GM12875 (cell line): ENCODE measurements around the gene SMC3.

Experiments
- H3K4me3 ChIP-seq: one replicate; pipeline ENCODE4 v1.5.1; 2011; ENCODE audit warnings: low read depth, low read length, control low read depth
- TF ChIP-seq, protein P1 (sequence below): IDR thresholded peaks from 2 replicates; pipeline ENCODE4 v1.5.1; 2011; ENCODE audit warnings: low read depth, mild to moderate bottlenecking, control low read depth, inconsistent platforms, low read length, moderate library complexity, borderline replicate concordance; ENCODE audit not compliant: insufficient read depth

The SMC3 gene

DNA sequence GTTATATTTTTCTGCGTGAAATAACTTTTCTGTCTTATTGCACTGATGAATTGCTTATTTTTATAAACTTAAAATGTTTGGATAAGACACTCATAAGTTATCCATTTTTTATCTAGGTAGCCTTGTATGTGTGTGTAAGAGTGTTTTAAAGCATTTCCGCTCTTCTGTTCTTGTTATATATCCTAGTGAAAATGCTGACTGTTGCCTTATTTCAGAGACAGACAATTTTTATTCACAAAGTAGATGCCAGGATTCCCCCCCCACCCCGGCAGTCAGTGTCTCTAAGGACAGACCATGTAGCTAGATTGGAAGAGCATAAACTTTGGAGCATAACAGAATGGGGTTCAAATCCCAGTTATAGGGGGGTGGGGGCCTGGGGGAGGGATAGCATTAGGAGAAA is 1.6 kb downstream of the SMC3 start:
- H3K4me3 ChIP-seq = no peak overlapping the region
- TF ChIP-seq, protein P1, sequence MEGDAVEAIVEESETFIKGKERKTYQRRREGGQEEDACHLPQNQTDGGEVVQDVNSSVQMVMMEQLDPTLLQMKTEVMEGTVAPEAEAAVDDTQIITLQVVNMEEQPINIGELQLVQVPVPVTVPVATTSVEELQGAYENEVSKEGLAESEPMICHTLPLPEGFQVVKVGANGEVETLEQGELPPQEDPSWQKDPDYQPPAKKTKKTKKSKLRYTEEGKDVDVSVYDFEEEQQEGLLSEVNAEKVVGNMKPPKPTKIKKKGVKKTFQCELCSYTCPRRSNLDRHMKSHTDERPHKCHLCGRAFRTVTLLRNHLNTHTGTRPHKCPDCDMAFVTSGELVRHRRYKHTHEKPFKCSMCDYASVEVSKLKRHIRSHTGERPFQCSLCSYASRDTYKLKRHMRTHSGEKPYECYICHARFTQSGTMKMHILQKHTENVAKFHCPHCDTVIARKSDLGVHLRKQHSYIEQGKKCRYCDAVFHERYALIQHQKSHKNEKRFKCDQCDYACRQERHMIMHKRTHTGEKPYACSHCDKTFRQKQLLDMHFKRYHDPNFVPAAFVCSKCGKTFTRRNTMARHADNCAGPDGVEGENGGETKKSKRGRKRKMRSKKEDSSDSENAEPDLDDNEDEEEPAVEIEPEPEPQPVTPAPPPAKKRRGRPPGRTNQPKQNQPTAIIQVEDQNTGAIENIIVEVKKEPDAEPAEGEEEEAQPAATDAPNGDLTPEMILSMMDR = no peak

DNA sequence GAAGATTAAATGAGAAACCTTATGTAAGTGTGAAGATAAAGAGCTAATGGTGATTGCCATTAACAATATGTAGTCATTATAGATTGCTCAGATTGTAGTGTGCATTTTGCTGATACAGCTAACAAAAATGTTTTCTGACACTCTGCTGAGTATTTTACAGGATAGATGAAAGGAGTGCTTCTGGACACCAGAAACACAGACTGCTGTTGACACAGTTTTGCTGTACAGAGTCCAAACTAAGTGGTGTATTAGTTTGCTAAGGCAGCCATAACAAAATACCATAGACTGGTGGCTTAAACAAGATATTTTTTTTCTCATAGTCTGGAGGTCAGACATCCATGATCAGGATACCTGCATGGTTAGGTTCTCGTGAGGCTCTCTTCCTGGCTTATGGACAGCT is 2.2 kb downstream of the SMC3 start:
- H3K4me3 ChIP-seq = no peak overlapping the region
- TF ChIP-seq, protein P1 = no peak

DNA sequence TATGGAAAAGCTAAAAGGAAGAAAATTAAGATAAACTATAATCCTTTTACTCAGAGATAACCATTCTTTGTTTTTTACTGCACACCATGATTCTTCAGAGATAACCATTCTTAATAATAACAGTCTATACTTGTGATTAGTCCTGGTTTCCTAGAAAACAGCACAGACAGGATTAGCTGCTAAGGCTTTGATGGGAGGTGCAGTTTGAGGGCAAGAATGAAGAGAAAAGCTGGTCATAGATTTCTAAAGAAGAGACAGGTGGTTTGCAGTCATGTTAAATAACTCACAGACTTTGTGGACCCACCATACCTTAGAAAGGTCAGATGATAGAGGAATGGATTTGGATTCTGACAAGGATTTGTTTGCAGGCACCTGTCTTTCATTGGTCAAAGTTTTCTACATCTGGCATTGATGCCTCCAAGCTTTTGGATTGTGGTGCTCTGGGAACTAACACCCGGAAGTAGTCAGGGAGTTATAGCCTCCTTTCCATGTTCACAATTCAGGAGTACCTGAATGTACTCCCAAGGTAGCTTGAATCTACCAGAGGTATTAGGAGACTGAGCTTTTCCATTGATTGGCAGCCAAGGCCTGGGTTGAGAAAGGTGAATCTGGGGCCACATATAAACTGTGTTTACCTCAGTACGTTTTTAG is 3.7 kb downstream of the SMC3 start:
- TF ChIP-seq, protein P1 = no peak
- H3K4me3 ChIP-seq = no peak overlapping the region

DNA sequence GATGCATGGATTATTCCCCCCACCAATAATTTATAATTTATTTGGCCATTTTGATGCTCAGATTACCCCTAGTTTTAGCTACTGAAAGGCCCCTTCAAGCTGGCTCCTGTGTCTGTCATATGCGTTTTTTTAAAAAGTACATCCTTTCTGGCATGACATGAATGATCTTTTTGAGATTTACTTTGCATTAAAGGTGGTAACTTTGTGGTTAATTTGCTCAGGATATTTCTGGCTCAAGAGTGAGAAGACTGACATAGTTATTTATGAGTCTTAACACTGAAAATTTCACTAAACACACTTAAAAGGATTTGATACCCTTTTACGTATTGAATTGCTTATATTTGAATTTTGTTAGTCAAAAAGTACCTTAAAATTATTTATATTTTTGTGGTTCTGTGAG is 5.4 kb downstream of the SMC3 start:
- H3K4me3 ChIP-seq = no peak overlapping the region
- TF ChIP-seq, protein P1 = no peak

DNA sequence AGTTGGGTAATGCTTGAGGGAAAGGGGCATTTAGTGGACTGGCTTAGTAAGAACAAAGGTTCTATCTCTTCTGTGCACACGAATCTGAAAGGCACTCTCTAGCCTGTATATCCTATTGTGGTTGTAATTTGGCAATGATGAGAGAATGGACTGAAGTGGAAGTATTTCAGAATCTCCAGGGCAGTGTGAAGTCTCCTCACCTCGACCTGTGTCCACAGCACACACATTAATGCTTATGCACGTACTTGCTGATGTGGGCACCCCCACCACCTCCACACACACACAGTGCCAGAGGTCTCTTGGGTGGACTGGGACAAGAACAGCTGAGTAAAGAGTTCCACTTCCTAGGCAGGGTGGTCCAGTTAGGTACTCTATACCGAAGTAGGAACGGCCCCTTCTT is 6.9 kb downstream of the SMC3 start:
- no peak overlapping the region for H3K4me3 ChIP-seq
- TF ChIP-seq, protein P1 = no peak

DNA sequence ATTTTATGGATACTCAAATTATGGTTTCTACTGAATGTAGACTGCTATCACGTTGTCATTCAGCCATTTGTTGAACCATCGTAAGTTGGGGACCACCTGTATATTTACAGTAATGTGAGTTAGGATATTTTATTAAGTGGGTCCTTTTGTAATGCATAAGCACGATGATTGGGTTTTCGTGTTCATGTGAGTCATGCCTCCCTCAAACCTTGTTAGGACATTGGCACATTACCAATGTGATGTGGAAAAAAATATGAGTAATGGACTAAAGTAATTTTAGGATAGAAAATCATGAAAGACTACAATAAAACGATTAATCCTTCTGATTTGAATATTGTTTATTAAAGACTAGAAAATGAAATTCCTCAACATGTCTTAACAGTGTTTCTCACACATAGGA is 8.7 kb downstream of the SMC3 start:
- H3K4me3 ChIP-seq = no peak overlapping the region
- TF ChIP-seq, protein P1 = no peak

DNA sequence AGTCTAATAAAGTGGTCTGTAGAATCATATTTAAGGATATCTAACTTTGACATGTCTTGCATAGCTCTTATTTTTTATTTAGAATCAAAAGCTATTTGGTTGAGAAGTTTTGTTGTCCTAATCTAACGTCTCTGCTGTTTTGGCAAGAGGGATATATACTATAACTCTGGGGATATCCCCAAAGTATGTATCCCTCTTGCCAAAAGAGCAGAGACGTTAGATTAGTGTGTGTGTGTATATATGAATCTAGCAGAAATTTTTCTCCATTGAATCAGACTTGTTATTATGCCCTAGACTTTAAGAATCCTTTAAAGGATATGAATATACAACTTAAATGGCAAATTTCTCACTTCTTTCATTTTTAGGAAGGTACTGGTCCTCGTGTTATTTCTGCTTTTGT is 9.6 kb downstream of the SMC3 start:
- no peak overlapping the region for H3K4me3 ChIP-seq
- TF ChIP-seq, protein P1 = no peak
